IPS DF 4.7 (cell line): ENCODE measurements around the gene ABAT.

ENCODE experiments used
- DNase-seq: peaks from one replicate; pipeline ENCODE4 v3.0.0-alpha.2; 2013; ENCODE audit warnings: low spot score; ENCODE audit errors: extremely low read depth

Gene ABAT

GRCh38 chr16:8674413-8675022 lies at the start of gene ABAT:
Gene ABAT (plus strand): TSS chr16:8674617. CDS start chr16:8735740, 61,123 bp downstream.
- DNase-seq, result no peak

DNA sequence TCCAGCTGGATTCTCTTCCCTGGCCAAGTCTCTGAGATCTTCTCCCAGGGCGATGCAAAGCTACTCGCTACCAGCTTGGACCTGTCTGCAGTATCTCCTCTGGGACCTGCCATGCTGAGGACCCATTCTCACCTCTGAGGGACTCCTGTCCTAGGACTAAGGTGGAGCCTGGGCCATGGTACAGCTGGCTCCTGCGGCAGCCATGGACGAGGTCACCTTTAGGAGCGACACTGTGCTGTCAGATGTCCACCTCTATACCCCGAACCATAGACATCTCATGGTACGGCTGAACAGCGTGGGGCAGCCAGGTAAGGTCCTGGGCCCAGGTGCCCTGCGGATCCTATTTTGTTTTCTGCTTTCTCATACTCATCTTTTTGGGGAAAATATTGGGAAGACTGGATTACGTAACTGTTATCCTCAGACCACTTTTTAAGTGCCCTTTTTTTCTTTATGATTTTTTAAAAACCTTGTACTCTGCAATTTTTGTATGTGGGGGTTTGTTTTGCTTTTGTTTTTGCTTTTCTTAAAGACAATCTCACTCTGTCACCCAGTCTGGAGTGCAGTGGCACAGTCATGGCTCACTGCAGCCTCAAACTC lies 48.8 kb upstream of the ABAT start:
- no peak for DNase-seq

- DNase-seq, result no peak
Measured at GRCh38 chr16:8626946-8627345, 47.5 kb upstream of the ABAT start.

- DNase-seq, result no peak
Measured at GRCh38 chr16:8627456-8627855, 47.0 kb upstream of the ABAT start.

GRCh38 chr16:8628981-8629725 lies 45.3 kb upstream of the ABAT start:
- DNase-seq, result no peak

DNA sequence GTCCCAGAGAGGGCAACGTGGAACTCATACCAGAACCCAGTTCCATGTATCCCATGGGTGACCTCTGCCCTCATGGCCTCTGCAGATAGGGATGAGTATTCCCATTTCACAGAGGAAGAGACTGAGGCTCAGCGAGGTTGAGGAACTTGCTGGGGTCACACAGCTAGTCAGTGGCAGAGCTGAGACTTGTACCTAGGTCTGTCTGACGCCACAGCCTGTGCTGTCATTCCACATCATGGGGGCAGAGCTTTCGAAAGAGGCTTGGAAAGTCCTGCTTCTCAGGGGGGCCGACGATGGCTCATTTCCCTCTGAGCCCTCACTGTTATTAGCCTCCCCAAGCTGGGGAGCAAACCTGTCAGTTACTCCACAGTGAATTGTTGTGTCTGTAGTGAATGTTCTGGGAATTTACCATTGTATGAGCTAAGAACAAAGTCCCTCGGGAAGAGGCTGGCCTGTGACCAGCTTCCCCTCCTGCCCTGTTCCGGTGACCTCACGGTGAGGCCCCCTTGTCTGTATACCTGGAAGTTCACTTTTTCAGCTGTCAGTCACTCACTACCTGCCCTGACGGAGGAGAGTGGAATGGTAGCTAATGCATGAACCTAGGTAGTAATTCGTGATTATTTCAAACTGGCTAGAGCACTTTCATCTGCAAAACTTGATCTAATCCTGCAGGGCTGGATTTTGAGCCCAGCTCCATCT lies 44.0 kb upstream of the ABAT start:
- no peak for DNase-seq

DNA sequence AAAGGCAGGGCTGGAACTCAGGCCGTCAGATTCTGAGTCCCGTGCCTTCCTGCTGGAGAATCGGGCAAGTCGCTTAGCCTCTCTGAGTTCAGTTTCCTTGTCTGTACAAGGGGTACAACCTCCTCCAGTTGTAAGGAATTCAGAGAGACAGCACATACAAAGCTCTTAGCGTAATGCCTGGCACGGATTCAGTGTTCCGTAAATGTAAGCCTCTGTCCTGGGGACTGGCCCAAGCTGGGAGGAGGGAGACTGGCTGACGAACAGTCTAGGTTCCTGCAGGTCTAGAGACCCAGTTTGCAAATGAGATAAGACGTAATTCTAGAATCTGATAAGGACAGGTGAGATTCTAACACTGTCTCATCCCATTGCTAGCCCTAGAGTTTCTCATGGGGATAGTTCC lies 43.0 kb upstream of the ABAT start:
- DNase-seq, result no peak

DNA sequence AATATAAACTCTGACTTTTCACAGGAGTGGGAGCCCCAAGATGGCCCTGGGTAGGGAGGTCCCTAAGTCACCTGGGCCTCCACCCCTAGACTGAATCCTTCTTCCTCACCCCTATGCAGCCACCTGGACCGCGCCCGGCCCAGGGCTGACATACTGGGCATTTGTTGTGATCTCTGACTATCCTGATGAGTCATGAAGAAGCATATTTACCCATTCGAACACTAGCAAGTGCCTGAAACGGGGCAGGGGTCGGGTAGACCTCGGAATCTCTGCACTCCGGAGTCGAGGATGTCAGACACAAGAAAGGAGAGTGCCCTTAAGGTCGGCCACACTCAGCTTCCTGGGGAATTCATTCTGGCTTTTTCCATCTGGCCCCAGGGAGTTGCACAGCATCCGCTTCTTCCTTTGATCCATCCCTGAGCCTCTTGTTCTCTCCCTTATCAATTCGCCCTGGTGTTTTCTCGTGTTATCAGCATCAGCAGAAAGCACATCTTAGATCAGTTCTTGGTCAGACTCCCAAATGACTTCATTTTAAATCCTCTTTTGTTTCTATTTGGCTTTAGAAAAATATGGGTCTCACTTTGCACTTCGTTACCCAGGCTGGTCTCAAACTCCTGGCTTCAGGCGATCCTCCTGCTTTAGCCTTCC lies 42.5 kb upstream of the ABAT start:
- no peak for DNase-seq

DNA sequence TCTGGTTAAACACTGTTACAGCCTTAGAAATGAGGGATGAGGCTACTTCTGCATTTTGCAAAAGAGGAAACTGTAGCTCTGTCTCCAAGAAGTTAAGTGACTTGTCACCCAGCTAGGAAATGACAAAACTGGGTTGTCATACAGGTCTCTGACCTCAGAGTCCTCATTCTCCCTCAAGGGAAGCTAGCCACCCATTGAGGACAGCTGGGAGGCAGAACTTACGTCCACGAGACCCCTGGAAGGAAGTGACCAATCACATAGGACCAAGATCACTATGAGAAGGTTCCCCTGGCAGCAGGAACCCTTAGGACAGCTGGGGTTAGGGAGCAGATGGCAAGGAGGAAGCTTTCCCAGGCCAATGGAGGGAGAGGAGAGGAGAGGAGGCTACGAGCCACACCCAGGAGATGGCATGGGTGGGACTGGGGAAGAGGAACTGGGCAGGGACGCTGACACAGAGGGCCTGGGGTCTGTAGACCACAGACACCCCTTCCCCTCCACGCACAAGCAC lies 41.7 kb upstream of the ABAT start:
- DNase-seq, result no peak

DNA sequence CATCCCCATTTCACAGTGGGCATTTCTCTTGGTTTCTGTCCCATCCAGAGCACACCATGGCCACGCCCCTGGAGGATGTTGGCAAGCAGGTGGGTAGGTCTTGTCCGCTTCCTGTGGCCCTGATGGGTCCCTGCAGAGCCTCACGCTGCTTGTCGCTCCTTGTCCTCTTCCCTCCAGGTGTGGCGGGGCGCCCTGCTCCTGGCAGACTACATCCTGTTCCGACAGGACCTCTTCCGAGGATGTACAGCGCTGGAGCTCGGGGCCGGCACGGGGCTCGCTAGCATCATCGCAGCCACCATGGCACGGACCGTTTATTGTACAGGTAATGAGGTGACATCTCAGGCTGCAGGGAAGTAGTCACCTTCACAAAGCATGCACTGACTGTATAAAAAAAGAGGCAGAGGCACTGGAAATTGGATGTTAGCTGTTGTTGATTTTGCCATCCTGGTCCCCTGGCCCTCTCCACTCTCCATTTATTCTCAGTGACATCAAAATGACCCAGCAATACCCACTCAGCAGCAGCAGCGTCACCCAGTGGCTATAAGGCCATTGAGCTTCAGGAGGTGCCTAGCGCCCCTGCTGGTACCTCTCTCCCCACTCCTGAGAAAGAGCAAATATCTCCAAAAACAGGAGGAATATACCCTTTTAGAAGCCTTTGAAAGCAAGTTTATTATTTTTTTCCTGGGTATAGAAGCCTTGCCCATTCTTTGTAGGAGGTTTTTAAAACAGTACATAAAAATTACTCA lies 39.3 kb upstream of the ABAT start:
- peak; percentile 44 for DNase-seq

GRCh38 chr16:8639694-8640093 lies 34.7 kb upstream of the ABAT start:
- no peak for DNase-seq

GRCh38 chr16:8641671-8642070 lies 32.7 kb upstream of the ABAT start:
- DNase-seq, result no peak

GRCh38 chr16:8642146-8642545 lies 32.3 kb upstream of the ABAT start:
- no peak for DNase-seq

DNA sequence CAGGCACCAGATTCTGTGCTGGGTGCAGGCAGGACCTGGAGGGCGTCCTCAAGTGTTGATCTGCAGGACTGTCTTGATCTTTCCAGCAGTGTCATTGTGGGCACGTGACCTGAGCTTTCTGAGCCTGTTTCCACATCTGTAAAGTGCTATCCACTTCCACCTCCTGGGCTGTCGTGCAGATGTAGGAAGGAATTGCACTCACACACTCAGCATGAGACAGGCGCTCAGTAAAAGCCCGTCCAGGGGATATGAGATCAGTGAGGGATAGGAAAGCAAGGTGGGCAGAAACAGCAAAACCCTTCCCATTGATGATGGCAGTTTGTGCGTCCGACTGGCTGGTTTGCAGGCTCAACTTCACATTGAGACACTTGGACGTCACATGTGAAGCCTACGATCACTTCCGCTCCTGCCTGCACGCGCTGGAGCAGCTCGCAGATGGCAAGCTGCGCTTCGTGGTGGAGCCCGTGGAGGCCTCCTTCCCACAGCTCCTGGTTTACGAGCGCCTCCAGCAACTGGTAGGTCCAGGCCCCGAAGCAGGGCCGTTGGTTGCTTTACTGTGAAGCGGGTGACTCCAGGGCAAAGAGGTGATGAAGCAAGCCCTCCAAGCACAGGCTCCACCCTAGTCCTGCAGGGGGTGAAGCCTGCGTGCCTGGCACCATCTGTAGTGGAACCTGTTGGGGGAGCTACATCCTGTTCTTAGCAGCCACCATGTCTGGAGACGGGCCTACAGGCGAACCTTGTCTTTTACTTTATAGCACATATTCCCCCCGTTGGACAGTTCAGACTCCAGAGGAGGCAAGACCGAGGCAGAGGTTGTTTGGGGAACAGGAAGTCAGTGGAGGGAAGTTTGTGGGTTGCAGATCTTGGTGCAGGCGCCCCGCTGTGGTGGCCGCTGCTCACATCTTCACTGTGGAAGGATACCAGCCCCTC lies 29.9 kb upstream of the ABAT start:
- no peak for DNase-seq

GRCh38 chr16:8645141-8645521 lies 29.3 kb upstream of the ABAT start:
- no peak for DNase-seq

DNA sequence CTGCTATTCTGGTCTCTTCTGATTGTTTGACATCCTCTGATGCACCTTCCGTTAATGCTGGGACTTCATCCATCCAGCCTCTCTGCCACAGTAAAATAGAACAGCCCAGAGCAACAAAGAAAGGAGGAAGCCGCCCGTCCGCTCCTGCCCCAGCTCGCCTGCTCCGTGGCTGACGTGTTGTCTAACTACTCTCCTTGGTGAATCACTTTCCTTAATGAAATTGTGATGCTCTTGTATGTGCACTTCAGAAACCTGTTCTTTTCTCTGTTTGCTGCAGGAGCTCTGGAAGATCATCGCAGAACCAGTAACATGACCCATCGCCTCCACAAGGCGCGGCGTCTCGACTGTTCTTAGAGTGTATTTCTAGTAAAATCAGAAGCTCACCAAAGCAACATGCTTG lies 28.6 kb upstream of the ABAT start:
- no peak for DNase-seq

GRCh38 chr16:8646326-8647053 lies 27.9 kb upstream of the ABAT start:
- no peak for DNase-seq

GRCh38 chr16:8647721-8648318 lies 26.6 kb upstream of the ABAT start:
- DNase-seq, result no peak

- no peak for DNase-seq
Measured at GRCh38 chr16:8648877-8649276, 25.5 kb upstream of the ABAT start.
